Stimulated activated CD8-positive, alpha-beta memory T cell treated with anti-CD3 and anti-CD28 coated beads, Interleukin-12 subunit alpha, Interleukin-12 subunit beta, amount 100 ng/mL, for 24 hours (primary cell): ENCODE results near the gene SLC28A1.

Experiments
- DNase-seq: peaks from one replicate; pipeline ENCODE4 v3.0.0-alpha.2; 2020; ENCODE audit errors: extremely low read depth

SLC28A1 gene

GRCh38 chr15:84940399-84940798 is 55.9 kb downstream of the SLC28A1 start:
- no peak for DNase-seq

GRCh38 chr15:84942456-84942855 is 58.0 kb downstream of the SLC28A1 start:
- no peak for DNase-seq

- no peak for DNase-seq
Observed at GRCh38 chr15:84944311-84944710, 59.8 kb downstream of the SLC28A1 start.

GRCh38 chr15:84944861-84945260 is 60.4 kb downstream of the SLC28A1 start:
- DNase-seq = no peak

GRCh38 chr15:84946772-84947489 is 62.5 kb downstream of the SLC28A1 start:
- DNase-seq = no peak

- no peak for DNase-seq
Observed at GRCh38 chr15:84947947-84948830, 63.7 kb downstream of the SLC28A1 start.

- DNase-seq = no peak
Observed at GRCh38 chr15:84949043-84949442, 64.6 kb downstream of the SLC28A1 start.

GRCh38 chr15:84949845-84950569 is 65.5 kb downstream of the SLC28A1 start:
- no peak for DNase-seq

- no peak for DNase-seq
Observed at GRCh38 chr15:84950570-84951111, 66.2 kb downstream of the SLC28A1 start.

GRCh38 chr15:84951736-84952135 is 67.3 kb downstream of the SLC28A1 start:
- no peak for DNase-seq

- DNase-seq = no peak
Observed at GRCh38 chr15:84953136-84953535, 68.7 kb downstream of the SLC28A1 start.

- no peak for DNase-seq
Observed at GRCh38 chr15:84953726-84954125, 69.3 kb downstream of the SLC28A1 start.

- DNase-seq = no peak
Observed at GRCh38 chr15:84955089-84955848, 70.8 kb downstream of the SLC28A1 start.

GRCh38 chr15:84956199-84956598 is 71.7 kb downstream of the SLC28A1 start:
- no peak for DNase-seq

- DNase-seq = no peak
Observed at GRCh38 chr15:84960391-84961113, 76.1 kb downstream of the SLC28A1 start.

GRCh38 chr15:84961114-84961452 is 76.6 kb downstream of the SLC28A1 start:
- no peak for DNase-seq

GRCh38 chr15:84961707-84962106 is 77.2 kb downstream of the SLC28A1 start:
- DNase-seq = no peak

GRCh38 chr15:84962955-84963354 is 78.5 kb downstream of the SLC28A1 start:
- DNase-seq = no peak

- no peak for DNase-seq
Observed at GRCh38 chr15:84967380-84967779, 82.9 kb downstream of the SLC28A1 start.

GRCh38 chr15:84968301-84968700 is 83.8 kb downstream of the SLC28A1 start:
- no peak for DNase-seq

GRCh38 chr15:84969257-84969656 is 84.8 kb downstream of the SLC28A1 start:
- no peak for DNase-seq
